NOMO-1 treated with dmso at 0.1 percent for 144 hours (cell line): Measurements from ENCODE around the gene PPIF.

Experiments used
- DNase-seq: peaks from one replicate; lab custom pipeline; 2025; ENCODE audit not compliant: unreplicated experiment; lab: John Stamatoyannopoulos, UW

The PPIF gene

GRCh38 chr10:79313320-79313719 lies 33.9 kb upstream of the PPIF start:
- no peak for DNase-seq

GRCh38 chr10:79313911-79314439 lies 33.3 kb upstream of the PPIF start:
- no peak for DNase-seq

DNA sequence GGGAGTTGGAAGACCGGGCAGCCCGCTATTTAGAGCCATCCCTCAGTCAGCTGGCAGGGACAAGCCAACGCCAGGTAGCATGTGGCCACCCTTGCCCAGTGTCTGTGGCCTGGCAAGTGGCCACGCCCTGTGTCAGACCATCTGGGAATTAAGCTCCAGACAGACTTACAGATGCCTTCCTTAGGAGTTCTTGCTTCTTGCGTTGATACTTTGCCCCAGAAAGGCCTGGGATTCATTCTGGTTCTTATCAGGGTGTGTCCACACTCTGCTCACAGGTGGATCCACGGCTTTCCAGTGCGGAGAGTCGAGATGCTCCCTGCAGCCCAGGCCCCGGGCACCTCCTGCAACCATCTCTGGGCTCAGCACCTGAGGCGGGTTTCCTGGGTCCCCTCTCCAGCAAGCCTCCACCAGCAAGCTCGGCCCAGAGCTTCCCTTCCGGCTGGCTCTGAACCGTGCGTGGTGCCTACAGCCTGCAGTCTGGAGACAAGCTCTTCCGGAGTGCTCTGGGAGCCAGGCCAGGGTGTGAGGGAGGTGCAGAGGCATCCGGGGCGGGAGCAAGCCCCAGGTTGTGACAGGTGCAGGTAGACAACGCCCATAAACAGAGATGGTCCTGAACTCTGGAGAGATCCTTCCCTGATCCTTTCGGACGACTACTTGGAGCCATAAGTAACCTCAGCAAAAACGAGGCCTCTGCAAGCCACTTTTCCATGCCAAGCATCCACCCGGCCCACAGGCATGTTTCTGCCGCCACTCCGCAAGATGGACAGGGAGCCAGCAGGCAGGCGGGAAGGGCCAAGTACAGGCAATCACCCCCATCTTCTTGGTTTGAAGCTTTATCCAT lies 32.3 kb upstream of the PPIF start:
- DNase-seq, result no peak

DNA sequence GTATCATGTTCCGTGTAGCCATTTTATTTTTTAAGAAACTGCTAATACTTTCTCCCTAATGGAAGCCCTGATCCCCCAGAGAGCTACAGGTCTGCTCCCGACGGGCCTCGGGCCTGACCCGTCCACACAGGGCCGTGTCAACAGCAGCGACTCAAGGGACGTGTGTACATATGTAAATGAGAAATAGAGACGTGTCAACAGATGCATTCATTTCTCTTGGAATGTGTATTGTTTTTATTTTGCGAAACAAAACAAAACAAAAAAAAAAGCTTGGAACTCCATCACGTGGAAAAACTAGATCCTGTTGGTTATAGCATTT lies 31.7 kb upstream of the PPIF start:
- DNase-seq, result no peak

GRCh38 chr10:79316671-79317431 lies 30.4 kb upstream of the PPIF start:
- no peak for DNase-seq

DNA sequence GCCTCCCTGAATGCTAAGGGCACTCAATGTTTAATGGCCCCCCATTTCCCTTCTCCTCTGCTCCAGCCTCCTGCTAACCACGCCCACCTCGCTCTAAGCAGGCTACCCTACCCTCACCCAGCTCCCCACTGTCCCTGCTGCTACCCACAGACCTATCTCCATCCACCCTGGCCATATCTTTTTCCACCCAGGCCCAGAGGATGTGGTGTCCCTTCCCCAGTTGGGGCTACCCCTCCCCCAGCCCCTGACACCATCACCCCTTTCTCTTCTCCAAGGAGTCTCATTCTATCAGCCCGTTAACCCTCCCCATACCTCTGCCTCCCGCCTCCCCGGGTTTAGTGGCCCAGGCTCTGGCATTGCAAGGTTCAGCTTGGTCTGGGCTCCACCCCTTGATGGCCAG lies 28.9 kb upstream of the PPIF start:
- DNase-seq, result no peak

DNA sequence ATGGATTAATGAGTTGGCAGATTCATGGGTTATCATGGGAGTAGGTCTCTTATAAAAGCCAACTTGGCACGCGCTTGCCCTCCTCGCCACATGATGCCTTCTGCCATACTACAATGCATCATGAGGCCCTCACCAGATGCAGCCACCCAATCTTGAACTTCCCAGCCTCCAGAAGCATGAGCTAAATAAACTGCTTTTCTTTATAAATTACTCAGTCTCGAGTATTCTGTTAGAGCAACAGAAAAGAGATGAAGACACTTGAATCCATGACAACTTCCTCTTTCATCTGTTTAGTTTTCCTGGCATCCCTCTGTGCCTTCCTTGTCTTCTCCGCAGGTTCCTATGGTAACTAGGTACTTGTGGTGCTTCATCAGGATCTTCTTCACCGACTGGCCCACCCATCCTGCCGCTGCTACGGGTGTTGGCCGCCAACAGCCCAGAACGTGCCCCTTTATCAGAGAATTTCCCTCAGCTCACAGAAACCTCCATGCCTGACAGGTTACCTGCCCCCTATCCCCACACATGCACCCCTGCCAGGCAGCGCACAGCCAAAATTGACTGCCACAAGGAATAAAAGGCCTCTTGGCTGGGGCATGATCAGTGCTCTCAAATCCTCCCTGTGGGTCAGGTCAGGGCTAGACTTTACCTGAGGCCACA lies 28.0 kb upstream of the PPIF start:
- no peak for DNase-seq

- no peak for DNase-seq
Measured at GRCh38 chr10:79320316-79320715, 27.0 kb upstream of the PPIF start.

GRCh38 chr10:79320820-79321493 lies 26.3 kb upstream of the PPIF start:
- peak; percentile 87 for DNase-seq

DNA sequence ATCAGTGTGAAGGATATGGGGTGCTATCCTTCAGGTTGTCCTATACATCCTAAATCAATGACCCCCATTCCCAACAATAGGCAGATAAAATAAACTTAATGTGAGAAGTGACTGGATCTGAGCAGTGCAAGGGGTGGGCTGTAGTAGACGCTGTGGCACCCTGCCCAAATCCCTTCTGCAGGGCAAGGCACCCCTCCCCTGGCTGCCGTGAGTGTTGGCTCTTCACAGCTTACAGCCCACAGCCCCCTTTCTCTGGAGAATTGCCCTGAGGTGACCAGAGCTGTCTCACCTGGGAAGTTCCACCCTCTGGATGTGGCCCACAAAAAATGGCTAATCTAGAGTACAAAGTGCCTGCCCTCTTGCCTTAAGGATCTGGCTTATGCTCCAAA lies 25.8 kb upstream of the PPIF start:
- DNase-seq, result no peak

GRCh38 chr10:79321951-79322350 lies 25.3 kb upstream of the PPIF start:
- no peak for DNase-seq

DNA sequence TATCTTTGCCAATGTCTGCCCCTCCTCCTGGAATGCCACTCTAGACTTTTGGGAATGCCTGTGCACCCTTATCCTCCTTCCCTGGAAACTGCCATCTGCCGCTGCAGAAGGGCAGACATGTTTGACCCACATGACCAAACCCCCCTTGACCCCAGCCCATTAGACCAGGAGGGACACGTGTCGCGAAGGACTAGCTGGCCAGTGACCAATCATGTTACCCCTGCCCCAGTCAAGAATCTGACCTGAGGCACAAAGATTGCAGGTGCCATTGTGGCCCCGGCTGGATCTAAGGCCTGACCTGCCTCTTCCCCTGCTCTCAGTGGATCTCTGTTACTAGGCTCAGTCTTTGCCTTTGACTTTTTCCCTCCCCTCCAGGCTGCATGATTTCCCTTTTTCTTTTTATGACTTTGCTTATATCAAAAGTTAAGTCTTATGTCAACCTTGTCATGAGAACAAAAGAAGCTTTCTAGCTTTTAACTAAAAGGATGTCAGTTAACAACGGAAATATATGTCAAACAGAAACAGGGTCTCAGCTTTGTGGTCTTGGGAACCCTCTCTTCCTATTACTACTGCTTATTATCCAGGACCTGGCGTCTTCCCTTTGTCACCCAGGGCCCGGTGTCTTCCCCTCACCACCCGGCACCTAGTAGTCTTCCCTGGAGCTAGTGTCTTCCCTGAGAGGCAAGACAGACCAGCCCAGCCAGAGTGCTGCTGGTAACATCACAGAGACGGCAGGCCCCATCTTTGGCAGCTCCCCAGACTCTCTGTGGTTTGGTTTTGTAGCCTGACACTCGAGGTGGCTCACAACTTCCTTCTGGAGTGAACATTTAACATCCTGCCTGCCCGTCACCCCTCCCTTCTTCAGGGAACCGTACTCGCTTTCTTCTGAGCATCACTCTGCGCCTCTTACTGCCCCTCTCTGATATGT lies 24.4 kb upstream of the PPIF start:
- DNase-seq, result peak; percentile 85

DNA sequence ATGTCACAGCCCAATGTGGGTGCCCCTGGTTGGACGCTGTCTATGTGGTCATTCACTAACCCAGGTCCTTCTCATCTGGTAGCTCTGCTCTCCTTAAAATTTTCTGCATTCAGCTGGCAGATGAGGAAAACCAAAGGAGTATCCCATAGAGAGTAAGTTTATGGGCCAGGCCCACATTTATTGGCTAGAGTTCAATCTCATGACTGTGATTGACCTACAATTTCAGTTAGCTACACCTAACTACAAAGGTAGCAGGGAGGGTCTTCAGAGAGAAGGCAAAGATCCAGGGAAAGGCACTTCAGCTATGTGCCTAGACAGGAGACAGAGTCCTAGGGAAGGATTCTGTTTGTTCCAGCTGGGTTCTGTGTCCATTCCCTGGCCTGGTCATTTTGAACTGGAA lies 23.7 kb upstream of the PPIF start:
- no peak for DNase-seq

DNA sequence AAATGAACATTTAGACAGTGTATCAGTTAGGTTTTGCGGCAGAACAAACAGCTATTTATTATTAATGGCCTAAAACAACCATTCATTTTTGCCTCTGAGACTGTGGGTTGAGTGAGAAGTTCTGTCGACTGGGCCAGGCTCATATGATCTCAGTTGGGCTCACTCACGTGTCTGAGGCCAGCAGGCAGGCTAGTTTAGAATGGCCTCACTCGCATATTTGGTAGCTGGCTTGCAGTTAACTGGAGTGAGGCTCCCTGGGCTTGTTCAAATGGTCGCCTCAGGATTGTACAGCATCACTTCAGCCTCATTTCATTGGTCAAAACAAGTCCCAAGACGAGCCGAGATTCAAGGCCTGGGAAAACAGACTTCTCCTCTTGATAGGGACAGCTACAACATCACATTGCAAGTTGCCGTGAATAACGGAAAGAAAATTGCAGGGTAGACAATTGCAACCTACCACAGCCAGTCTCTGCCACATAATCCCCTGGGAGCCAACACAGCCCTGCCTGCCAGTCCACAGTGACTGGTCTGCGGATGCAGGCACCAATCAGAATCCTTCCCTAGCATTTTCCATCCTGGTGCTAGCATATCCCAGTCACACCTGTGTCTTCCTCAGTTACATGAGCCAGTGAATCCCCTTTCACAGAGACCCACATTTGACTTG lies 23.1 kb upstream of the PPIF start:
- DNase-seq, result no peak

DNA sequence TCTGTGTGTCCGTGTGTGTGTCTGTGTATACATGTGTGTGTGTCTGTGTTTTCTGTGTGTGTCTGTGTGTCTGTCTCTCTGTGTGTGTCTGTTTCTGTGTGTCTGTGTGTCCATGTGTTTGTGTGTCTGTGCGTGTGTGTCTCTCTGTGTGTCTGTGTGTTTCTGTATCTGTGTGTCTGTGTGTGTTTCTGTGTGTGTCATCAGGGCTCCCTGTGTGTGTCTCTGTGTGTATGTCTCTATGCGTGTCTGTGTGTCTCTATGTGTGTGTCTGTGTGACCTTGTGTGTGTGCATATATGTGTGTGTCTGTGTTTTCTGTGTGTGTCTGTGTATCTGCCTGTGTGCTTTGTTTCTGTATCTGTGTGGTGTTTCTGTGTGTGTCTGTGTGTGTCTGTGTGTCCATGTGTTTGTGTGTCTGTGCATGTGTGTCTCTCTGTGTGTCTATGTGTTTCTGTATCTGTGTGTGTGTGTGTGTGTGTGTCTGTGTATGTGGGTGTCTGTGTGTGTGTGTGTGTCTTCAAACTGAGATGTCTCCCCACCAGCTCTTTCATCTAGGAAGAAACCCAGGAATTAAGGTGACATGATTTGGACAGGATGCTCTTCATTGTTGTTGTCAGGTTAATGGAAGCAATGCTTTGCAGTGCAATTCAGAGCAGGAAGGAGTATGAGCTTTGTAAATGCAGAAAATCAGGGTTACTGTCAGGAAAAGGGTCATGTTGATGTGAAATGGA lies 20.7 kb upstream of the PPIF start:
- DNase-seq, result no peak

GRCh38 chr10:79327090-79327457 lies 20.2 kb upstream of the PPIF start:
- no peak for DNase-seq

DNA sequence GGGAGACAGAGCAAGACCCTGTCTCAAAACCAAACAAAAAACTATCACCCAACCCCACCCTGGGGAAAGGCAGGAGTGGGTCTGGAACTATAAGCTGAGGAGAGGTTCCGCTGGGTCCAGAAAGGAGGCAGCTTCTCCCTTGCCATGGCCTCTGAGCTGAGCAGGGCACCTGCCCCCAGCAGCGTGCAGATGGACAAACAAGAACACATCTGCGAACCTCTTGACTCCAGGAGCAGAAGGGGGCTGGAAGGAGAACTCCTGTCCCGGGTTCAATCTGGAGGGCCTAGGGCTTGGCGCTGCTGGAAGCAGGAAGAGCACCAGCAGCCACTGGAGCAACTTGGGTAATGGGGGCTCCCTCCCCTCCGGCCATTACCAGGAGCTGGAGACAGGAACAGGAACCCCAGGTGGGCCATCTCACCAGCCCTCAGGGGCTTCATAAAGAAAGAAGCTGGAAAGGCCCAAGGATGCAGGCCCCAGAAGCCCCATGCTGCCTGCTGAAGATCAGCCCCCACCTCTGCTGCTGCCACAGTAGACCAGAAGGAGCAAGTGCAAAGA lies 19.0 kb upstream of the PPIF start:
- no peak for DNase-seq

DNA sequence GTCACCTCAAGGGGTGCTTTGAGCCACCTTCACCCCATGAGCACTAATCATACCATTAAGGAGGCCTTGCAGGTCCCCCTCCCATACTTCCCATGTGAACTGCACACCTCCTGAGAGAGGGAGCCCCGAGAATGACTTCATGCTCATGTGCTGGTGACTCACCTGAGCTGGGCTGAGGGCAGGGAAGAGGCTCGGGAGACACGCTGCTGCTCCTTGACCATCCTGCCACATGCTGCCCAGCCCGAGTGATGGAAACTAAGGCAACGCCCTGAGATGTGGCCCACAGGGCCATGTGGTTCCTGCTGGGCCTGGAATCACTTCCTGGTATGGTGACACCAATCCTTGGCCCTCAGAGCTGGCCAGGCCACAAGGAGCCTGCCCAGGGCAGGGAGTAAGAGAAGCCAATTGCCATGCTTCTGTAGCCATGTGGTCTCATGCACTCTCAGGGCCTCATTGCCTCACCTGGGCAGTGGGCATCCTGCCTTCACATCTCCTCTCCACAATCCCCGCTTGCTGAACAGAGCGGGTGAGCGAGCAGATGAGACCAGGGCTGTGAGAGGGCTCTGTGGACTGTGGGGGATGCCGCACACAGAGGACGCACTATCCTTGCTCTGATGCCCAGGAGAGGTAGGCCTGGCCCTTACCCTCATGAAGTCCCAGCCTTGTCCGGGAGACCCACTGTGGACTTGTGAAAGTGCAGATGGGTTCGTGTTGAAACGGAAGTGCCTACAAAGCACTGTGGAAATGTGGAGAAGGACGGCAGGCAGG lies 18.3 kb upstream of the PPIF start:
- no peak for DNase-seq
